ENCODE data around the gene TSPAN31. TPM values are rescaled to one million over a fixed set of nuclear protein-coding genes. Genes with fewer than 3 reads are reported as not detected.

Gene TSPAN31
- total RNA-seq, 4 donors from 2014 or later = 47.0 to 75.8 (median 53.2) TPM

DNA sequence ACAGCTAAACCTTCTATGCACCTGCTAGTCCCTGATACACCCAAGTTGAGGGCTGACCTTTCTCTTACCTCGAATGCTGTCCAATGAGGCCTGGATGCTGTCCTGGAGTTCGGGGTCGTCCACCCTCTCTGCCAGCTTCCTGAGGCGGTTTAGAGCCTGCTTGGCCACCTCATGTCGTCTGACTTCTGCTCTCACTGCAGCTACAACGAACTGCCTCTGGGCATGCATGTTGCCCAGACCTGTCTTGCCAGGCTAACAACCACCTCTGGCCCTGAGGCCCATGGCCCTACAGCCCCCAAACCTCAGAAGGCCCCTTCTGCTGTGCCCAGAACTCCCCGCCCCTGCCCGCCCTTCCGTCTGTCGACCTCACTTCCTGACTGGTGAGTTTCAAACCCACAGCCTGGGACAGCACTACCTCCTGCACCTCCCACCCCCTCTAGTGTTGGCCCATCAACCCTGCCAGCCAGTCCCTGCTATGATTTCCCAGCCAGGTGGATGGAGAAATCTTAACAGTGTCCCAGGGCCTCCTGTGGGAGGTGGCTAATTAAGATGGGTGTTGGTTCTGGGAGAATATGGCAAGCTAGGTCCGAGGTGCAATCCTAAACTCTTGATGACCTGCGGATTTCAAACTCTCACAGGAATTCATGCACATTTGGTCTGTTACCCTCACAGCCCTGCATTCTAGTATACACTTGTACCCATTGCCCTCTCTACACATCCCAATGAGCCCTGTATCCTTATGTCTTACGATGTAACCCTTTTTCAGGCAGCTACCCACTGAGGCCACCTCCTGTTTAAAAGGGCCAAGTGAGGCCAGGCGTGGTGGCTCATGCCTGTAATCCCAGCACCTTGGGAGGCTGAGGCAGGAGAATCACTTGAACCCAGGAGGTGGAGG lies 2.7 kb upstream of the TSPAN31 start:
- Histone ChIP-seq H3K27ac (peak overlapping the region in 1 of 4 donors; percentile 34), H3K9me3 (no peaks in the 10 kb centered on the region), H3K4me3 (peak overlapping the region in 1 of 2 donors; percentile 33), H3K36me3 (peaks cover 0 to 6% of the 10 kb centered on the region in 2 donors), H3K27me3 (peaks cover 51% of the 10 kb centered on the region), H3K4me1 (peaks cover 4 to 41% (median 24%) of the 10 kb centered on the region in 3 donors)
- TF ChIP-seq POLR2AphosphoS5 (IDR thresholded peaks at IDR 0.05) (no peak), POLR2A (IDR thresholded peaks at IDR 0.05) (no peak), EP300 (IDR thresholded peaks at IDR 0.05) (no peak)
- TF ChIP-seq, protein P1, sequence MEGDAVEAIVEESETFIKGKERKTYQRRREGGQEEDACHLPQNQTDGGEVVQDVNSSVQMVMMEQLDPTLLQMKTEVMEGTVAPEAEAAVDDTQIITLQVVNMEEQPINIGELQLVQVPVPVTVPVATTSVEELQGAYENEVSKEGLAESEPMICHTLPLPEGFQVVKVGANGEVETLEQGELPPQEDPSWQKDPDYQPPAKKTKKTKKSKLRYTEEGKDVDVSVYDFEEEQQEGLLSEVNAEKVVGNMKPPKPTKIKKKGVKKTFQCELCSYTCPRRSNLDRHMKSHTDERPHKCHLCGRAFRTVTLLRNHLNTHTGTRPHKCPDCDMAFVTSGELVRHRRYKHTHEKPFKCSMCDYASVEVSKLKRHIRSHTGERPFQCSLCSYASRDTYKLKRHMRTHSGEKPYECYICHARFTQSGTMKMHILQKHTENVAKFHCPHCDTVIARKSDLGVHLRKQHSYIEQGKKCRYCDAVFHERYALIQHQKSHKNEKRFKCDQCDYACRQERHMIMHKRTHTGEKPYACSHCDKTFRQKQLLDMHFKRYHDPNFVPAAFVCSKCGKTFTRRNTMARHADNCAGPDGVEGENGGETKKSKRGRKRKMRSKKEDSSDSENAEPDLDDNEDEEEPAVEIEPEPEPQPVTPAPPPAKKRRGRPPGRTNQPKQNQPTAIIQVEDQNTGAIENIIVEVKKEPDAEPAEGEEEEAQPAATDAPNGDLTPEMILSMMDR (IDR thresholded peaks at IDR 0.05) = no peak
- ATAC-seq = no peak
- WGBS, 2 donors (ENCODE audit: low coverage in 1 of 2) = 49 to 51% methylated on average over 9 to 10 of the region's 14 CpGs

DNA sequence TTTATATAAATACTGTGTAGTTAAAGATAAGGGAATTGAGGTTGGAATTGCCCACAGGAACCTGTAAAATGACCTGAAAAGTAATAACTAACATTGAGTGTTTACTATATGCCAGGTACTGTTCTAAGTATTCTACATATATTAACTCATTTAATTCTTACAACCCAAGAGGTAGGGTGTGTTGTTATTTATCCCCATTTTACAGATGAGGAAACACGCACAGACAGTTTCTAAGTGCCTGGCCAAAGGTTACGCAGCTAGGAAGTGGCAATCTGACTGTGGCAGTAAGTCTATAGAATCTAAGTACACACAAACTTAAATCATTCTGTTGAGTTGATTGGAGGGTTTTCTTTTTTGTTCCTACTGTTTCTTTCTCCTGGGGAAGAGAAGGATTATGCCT lies 1.1 kb upstream of the TSPAN31 start:
- no peak overlapping the region for H3K4me3 ChIP-seq

DNA sequence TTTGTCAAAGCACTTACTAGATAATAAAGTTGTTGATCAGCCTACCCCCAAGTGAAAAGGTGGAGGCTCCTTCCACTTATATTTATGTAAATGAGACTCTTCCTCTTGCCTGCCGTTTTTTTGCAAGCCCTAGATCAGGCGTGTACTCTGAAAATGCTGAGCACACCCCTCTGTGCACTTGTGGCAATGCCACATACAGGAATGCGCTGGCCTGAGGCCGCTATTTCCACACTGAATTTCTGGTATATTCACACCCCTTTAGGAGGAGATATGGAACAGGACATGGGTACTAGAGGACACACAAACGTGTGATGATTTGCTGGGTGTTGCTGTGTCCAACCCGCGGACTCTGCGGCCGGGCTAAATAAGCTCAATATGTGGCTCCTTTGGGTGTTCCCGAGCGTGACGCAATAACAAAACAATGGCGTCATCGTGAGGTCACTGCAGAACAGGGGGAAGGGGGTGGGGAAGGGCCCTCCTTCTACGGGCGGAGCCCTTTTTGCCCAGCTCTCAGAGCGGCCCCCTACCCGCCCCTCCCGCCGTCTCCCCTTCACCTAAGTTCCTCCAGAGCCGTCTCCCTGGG lies 554 bp upstream of the TSPAN31 start:
- Histone ChIP-seq H3K27me3 (peaks cover 29% of the 10 kb centered on the region), H3K36me3 (peaks cover 0 to 28% of the 10 kb centered on the region in 2 donors), H3K27ac (peak overlapping the region; percentile 93 to 97 (median 94)), H3K4me1 (peaks cover 0 to 21% (median 6%) of the 10 kb centered on the region in 3 donors), H3K9me3 (no peaks in the 10 kb centered on the region), H3K4me3 (peak overlapping the region; percentile 85 to 90)
- WGBS, 2 donors (ENCODE audit: low coverage in 1 of 2) = 5 to 25% methylated on average over 2 to 18 of the region's 21 CpGs
- TF ChIP-seq POLR2A (IDR thresholded peaks at IDR 0.05) (no peak), POLR2AphosphoS5 (IDR thresholded peaks at IDR 0.05) (peak; percentile 12)
- ATAC-seq = peak; percentile 83

More for the DNA sequence above, 1.1 kb upstream of the TSPAN31 start:
- WGBS, 2 donors (ENCODE audit: low coverage in 1 of 2) = 86 to 95% methylated on average over 1 to 2 of the region's 2 CpGs
- ATAC-seq = no peak
- TF ChIP-seq POLR2AphosphoS5 (IDR thresholded peaks at IDR 0.05) (no peak), EP300 (IDR thresholded peaks at IDR 0.05) (no peak), POLR2A (IDR thresholded peaks at IDR 0.05) (no peak)
- TF ChIP-seq, protein P1 (IDR thresholded peaks at IDR 0.05) = no peak
- no peaks in the 10 kb centered on the region for H3K9me3 ChIP-seq
- H3K27ac ChIP-seq = peak overlapping the region in 2 of 4 donors; percentile 93 to 97
- H3K27me3 ChIP-seq = peaks cover 34% of the 10 kb centered on the region
- H3K4me1 ChIP-seq = peaks cover 0 to 25% (median 9%) of the 10 kb centered on the region in 3 donors
- H3K36me3 ChIP-seq = peaks cover 0 to 23% of the 10 kb centered on the region in 2 donors

DNA sequence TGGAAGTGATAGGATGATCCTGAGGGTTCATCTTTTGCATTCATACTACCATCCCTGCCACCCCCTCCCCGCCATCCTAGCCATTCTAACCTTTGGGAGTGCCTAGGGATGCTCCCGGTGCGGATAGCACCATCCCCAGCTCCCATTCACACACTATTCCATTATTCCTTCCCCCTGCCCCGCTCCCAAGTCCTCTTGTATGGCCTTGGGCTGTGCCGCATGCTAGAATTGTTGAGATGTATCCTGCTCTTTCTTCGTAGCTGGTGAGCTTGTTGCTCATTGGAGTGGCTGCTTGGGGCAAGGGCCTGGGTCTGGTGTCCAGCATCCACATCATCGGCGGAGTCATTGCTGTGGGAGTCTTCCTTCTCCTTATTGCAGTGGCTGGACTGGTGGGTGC lies 644 bp downstream of the TSPAN31 start:
- Histone ChIP-seq H3K27ac (peak overlapping the region; percentile 93 to 97 (median 94)), H3K4me1 (peaks cover 0 to 26% (median 6%) of the 10 kb centered on the region in 3 donors), H3K4me3 (peak overlapping the region; percentile 85 to 90), H3K36me3 (peaks cover 0 to 40% of the 10 kb centered on the region in 2 donors), H3K27me3 (peaks cover 17% of the 10 kb centered on the region), H3K9me3 (no peaks in the 10 kb centered on the region)
- WGBS, 2 donors (ENCODE audit: low coverage in 1 of 2) = 10 to 36% methylated on average over 3 to 8 of the region's 8 CpGs
- TF ChIP-seq POLR2AphosphoS5 (IDR thresholded peaks at IDR 0.05) (no peak), EP300 (IDR thresholded peaks at IDR 0.05) (no peak), POLR2A (IDR thresholded peaks at IDR 0.05) (no peak)
- TF ChIP-seq, protein P1 (IDR thresholded peaks at IDR 0.05) = no peak
- no peak for ATAC-seq

DNA sequence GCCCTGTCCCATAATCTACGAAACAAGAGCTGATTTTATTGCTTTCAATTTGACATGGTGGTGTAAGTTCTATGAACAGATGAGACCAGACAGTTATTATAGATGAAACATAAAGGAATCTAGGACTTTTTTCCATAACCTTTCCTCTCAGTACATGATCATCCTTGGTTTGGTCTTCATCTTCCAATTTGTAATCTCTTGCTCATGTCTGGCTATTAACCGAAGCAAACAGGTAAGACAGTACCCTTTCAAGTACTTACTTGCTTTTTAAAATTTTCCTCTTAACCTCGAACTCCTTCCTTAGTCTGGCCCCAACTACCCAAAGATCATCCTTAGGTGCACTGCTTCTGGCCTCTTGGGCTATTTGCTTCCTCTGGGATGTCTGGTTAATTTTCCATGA lies 1.2 kb downstream of the TSPAN31 start:
- peaks cover 12% of the 10 kb centered on the region for H3K27me3 ChIP-seq
- peaks cover 0 to 42% of the 10 kb centered on the region in 2 donors for H3K36me3 ChIP-seq
- H3K27ac ChIP-seq = peak overlapping the region in 3 of 4 donors; percentile 93 to 97 (median 94)
- TF ChIP-seq POLR2A (IDR thresholded peaks at IDR 0.05) (no peak), EP300 (IDR thresholded peaks at IDR 0.05) (no peak), POLR2AphosphoS5 (IDR thresholded peaks at IDR 0.05) (no peak)
- TF ChIP-seq, protein P1 (IDR thresholded peaks at IDR 0.05) = no peak
- no peak for ATAC-seq
- H3K4me3 ChIP-seq = peak overlapping the region in 1 of 2 donors; percentile 85
- 83 to 86% methylated on average over 1 to 3 of the region's 3 CpGs for WGBS, 2 donors (ENCODE audit: low coverage in 1 of 2)
- H3K4me1 ChIP-seq = peaks cover 0 to 31% (median 8%) of the 10 kb centered on the region in 3 donors
- no peaks in the 10 kb centered on the region for H3K9me3 ChIP-seq

All from gastroesophageal sphincter (tissue), 4 donors.